K562 (cell line): Measurements from ENCODE around the gene VKORC1. TPM values are rescaled to one million over a fixed set of nuclear protein-coding genes. Genes with fewer than 3 reads are reported as not detected.

ENCODE experiments used
- ATAC-seq: fragments of 200-7000 bp; cut with Tn5 transposase; 3 replicates; pipeline ENCODE4 v1.9.1; 2020; ENCODE audit warnings: moderate library complexity
- BruUV-seq: library from RNA; stranded (reverse); fragments of 400-500 nt; replicated peaks from 2 replicates; lab custom pipeline; 2021; lab: Mats Ljungman, UMichigan
- CTCF ChIA-PET: fragments of 300-600 bp; formaldehyde crosslinking; extraction: SDS; loops from one replicate; lab custom pipeline; 2021; ENCODE audit warnings: low intra/inter-chr PET ratio; lab: Yijun Ruan, JAX
- POLR2A ChIA-PET: fragments of 300-600, 350-650 bp; sonication (Branson Sonifier 250); formaldehyde crosslinking; extraction: SDS; loops from one replicate; lab custom pipeline; 2021; ENCODE audit warnings: antibody characterized with exemption, inconsistent platforms; lab: Yijun Ruan, JAX
- DNase-seq, 4 experiments: peaks; one replicate each; pipeline versions ENCODE4 v3.0.0 to v3.0.0-alpha.2; 2011 to 2018; ENCODE audit warnings: low spot score in 3 of 4, mixed read lengths in 3 of 4; ENCODE audit errors: extremely low read depth in 1 of 4
- FAIRE-seq: peaks from 2 replicates; lab custom pipeline; 2011; peaks lifted over from hg19 to GRCh38; lab: Jason Lieb, UNC
- H2AFZ ChIP-seq: 2 replicates; pipeline ENCODE4 v1.6.0; 2011; ENCODE audit warnings: low read depth, low read length, control low read depth, inconsistent platforms
- H3K27ac ChIP-seq: fragments of 200-600 bp; 3 replicates; pipeline ENCODE4 v1.8.0; 2011; ENCODE audit warnings: low read depth, mild to moderate bottlenecking, control low read depth, inconsistent platforms, low read length, moderate library complexity, mixed read lengths; ENCODE audit errors: extremely low read depth
- H3K27me3 ChIP-seq, 2 experiments: fragments of 300-600 bp in 1 of 2; 2 replicates in 1 of 2; 3 replicates in 1 of 2; pipeline versions ENCODE4 v1.6.0 to v1.8.0; 2011; ENCODE audit warnings: inconsistent platforms in 2 of 2, low read length in 2 of 2, mild to moderate bottlenecking in 1 of 2, mixed read lengths in 1 of 2, moderate library complexity in 1 of 2; ENCODE audit not compliant: control insufficient read depth in 2 of 2, insufficient read depth in 2 of 2
- H3K36me3 ChIP-seq: fragments of 300-600 bp; 3 replicates; pipeline ENCODE4 v1.8.0; 2011; ENCODE audit warnings: mild to moderate bottlenecking, low read length, inconsistent platforms; ENCODE audit not compliant: control insufficient read depth, insufficient read depth
- H3K4me1 ChIP-seq, 2 experiments: fragments of 200-600 bp in 1 of 2; replicated peaks in 1 of 2; 2 replicates in 1 of 2; 3 replicates in 1 of 2; pipeline versions ENCODE4 v1.5.1 to v1.8.0; 2011; ENCODE audit warnings: inconsistent platforms in 2 of 2, low read length in 2 of 2, mild to moderate bottlenecking in 1 of 2, mixed read lengths in 1 of 2, moderate library complexity in 1 of 2; ENCODE audit not compliant: control insufficient read depth in 2 of 2, insufficient read depth in 2 of 2
- H3K4me2 ChIP-seq: 2 replicates; pipeline ENCODE4 v1.6.1; 2011; ENCODE audit warnings: low read length, control low read depth, inconsistent platforms, mixed read lengths; ENCODE audit not compliant: insufficient read depth
- H3K4me3 ChIP-seq: fragments of 200-600 bp; sonication (generic), shearing (Covaris generic); 2 replicates; pipeline ENCODE4 v1.5.1; 2016; ENCODE audit warnings: control low read depth, inconsistent platforms
- H3K79me2 ChIP-seq: fragments of 200-600 bp; 3 replicates; pipeline ENCODE4 v1.8.0; 2011; ENCODE audit warnings: low read length, inconsistent platforms; ENCODE audit not compliant: control insufficient read depth, insufficient read depth
- H3K9ac ChIP-seq, 2 experiments: 2 replicates each; pipeline versions ENCODE4 v1.6.0 to v1.6.1; 2011; ENCODE audit warnings: low read depth in 2 of 2, low read length in 2 of 2, control low read depth in 1 of 2, inconsistent platforms in 1 of 2, mild to moderate bottlenecking in 1 of 2, mixed read lengths in 1 of 2; ENCODE audit not compliant: insufficient read depth in 1 of 2
- H3K9me1 ChIP-seq: one replicate; pipeline ENCODE4 v1.6.0; 2011; ENCODE audit warnings: inconsistent platforms, mild to moderate bottlenecking, low read length, moderate library complexity; ENCODE audit not compliant: control insufficient read depth, insufficient read depth
- H3K9me3 ChIP-seq: replicated peaks from 2 replicates; pipeline ENCODE4 v1.5.1; 2011; ENCODE audit warnings: low read depth, low read length, inconsistent platforms; ENCODE audit not compliant: control insufficient read depth, insufficient read depth
- H4K20me1 ChIP-seq: replicated peaks from 2 replicates; pipeline ENCODE4 v1.6.1; 2011; ENCODE audit warnings: low read length, inconsistent platforms, mixed read lengths; ENCODE audit not compliant: control insufficient read depth, insufficient read depth
- CTCFL ChIP-seq: IDR thresholded peaks from 2 replicates; pipeline ENCODE4 v1.6.1; 2011; ENCODE audit warnings: borderline replicate concordance, low read depth, mild to moderate bottlenecking, moderate library complexity, low read length; ENCODE audit not compliant: insufficient read depth, poor library complexity, severe bottlenecking
- DEAF1 ChIP-seq: fragments of 450-650 bp; formaldehyde crosslinking; IDR thresholded peaks from 2 replicates; pipeline ENCODE4 v1.4.0; 2020; ENCODE audit warnings: mild to moderate bottlenecking, moderate library complexity
- ERF ChIP-seq: fragments of 450-650 bp; formaldehyde crosslinking; IDR thresholded peaks from 2 replicates; pipeline ENCODE4 v1.4.0; 2020; ENCODE audit warnings: mild to moderate bottlenecking, mixed read lengths
- ESRRB ChIP-seq: fragments of 250-450 bp; sonication (Bioruptor Pico); IDR thresholded peaks from 2 replicates; pipeline ENCODE4 v1.5.0; 2020; ENCODE audit warnings: mild to moderate bottlenecking, moderate library complexity, borderline replicate concordance
- MAFK ChIP-seq: IDR thresholded peaks from 2 replicates; pipeline ENCODE4 v1.6.1; 2011; ENCODE audit warnings: low read length, improper control_type of control experiment
- MBD1 ChIP-seq: fragments of 250-450 bp; sonication (Bioruptor Pico); IDR thresholded peaks from 2 replicates; pipeline ENCODE4 v1.8.0; 2022; ENCODE audit warnings: inconsistent platforms
- SMARCC2 ChIP-seq: fragments of 450-650 bp; IDR thresholded peaks from 2 replicates; pipeline ENCODE4 v1.6.1; 2017; ENCODE audit warnings: antibody characterized with exemption, moderate library complexity, mild to moderate bottlenecking, low read depth
- TAL1 ChIP-seq: fragments of 450-650 bp; IDR thresholded peaks from 2 replicates; pipeline ENCODE4 v1.6.1; 2016; ENCODE audit warnings: mild to moderate bottlenecking
- THRA ChIP-seq: fragments of 450-650 bp; IDR thresholded peaks from 2 replicates; pipeline ENCODE4 v1.6.1; 2017; ENCODE audit warnings: mild to moderate bottlenecking, moderate library complexity
- TRIM25 ChIP-seq: fragments of 450-650 bp; IDR thresholded peaks from 2 replicates; pipeline ENCODE4 v1.7.0; 2016; ENCODE audit warnings: borderline replicate concordance
- ZNF232 ChIP-seq: sonication (generic); formaldehyde crosslinking; IDR thresholded peaks from 2 replicates; pipeline ENCODE4 v1.8.0; 2022; ENCODE audit warnings: mild to moderate bottlenecking, missing genetic modification reagents
- WGBS: fragments of 100-300 bp; shearing (Covaris generic); methylation state at CpG from one replicate; pipeline ENCODE4 v1.1.6; 2016; ENCODE audit warnings: low coverage, mixed read lengths; ENCODE audit not compliant: insufficient coverage; ENCODE audit errors: missing lambda C conversion rate; 5-methylcytosine and 5-hydroxymethylcytosine counted together
- in situ Hi-C: fragments of 300-500 bp; cut with MboI; formaldehyde crosslinking; loops from 4 replicates; pipeline ENCODE4 v1.15.0; 2018; ENCODE audit warnings: inconsistent platforms, mixed read lengths
- intact Hi-C: fragments of 100-400 bp; cut with micrococcal nuclease; formaldehyde crosslinking; loops from 2 replicates; pipeline ENCODE4 v1.14.2; 2022
- polyA plus RNA-seq, 8 experiments: library from polyadenylated mRNA; depleted of rRNA in 4 of 8; stranded (reverse) in 5 of 8; unstranded in 3 of 8; fragments of >200 nt; fragmentation: Nextera tagmentation in 2 of 8; fragmentation: Illumina TruSeq in 1 of 8; extraction: Ambion mirVana in 2 of 8; extraction: Trizol in 1 of 8; gene quantifications; 2 replicates each; pipeline versions ENCODE4 v1.2.1 to v1.2.3, GENCODE V29; 2011 to 2014; ENCODE audit warnings: inconsistent platforms in 1 of 8, missing spikeins in 1 of 8
- total RNA-seq, 7 experiments: library from RNA; depleted of rRNA in 6 of 7; stranded (reverse); fragments of >200 nt in 6 of 7; fragmentation: Illumina TruSeq in 2 of 7; extraction: Trizol in 2 of 7; gene quantifications; 2 replicates each; pipeline versions ENCODE4 v1.2.1 to v1.2.3, GENCODE V29; 2011 to 2021; ENCODE audit warnings: low replicate concordance in 1 of 7

The VKORC1 gene
- total and polyA plus RNA-seq, 9 of the 15 experiments (the other 6 are each of a cell fraction or from before 2014, with no cell fraction given), result 30.0 to 119 (median 62.1) TPM

GRCh38 chr16:31090540-31090939 lies 4.1 kb downstream of the VKORC1 start:
- intact Hi-C loops (loop anchor here (10.0 kb wide), 1 partner anchor 136 kb away; the partner anchor contains the start of gene SETD1A), in situ Hi-C loops (no loop called here)
- Histone ChIP-seq H3K4me3 (no peak overlapping the region), H3K9me1 (peaks cover 4% of the 10 kb centered on the region), H3K4me2 (no peak overlapping the region), H3K27me3 (no peaks in the 10 kb centered on the region), H3K36me3 (peaks cover 39% of the 10 kb centered on the region; the same call in 2 of the 3 replicates), H3K79me2 (peaks cover 22% of the 10 kb centered on the region), H3K4me1 (peaks cover 14 to 53% of the 10 kb centered on the region in 2 experiments; a peak in 4 of 5 replicates), H3K27ac (no peak overlapping the region), H4K20me1 (peaks cover 8% of the 10 kb centered on the region; the same call in 1 of the 2 replicates), H2AFZ (no peak overlapping the region), H3K9ac (peak overlapping the region in 1 of 2 experiments; percentile 73; a peak in 2 of 4 replicates), H3K9me3 (0 out of 2 replicates have a peak, but pooled peaks cover 2% of the 10 kb centered on the region)
- ChIA-PET CTCF (no interaction called here), POLR2A (interaction anchor here (0.6 to 3.1 kb wide), 4 partner anchors 13 to 90 kb away, joined by 3 to 16 read pairs (median 4); partner anchors contain the start of genes FUS, ZNF646 and ZNF668)
- no peak for DNase-seq
- no TSS peak for BruUV-seq
- no peak for FAIRE-seq
- ATAC-seq, result no peak
- WGBS, result 57% methylated on average over 2 of the region's 2 CpGs
- no peak for TF ChIP-seq ERF (CRISPR knock-in tag)
- TF ChIP-seq TAL1, result no peak
- TF ChIP-seq TRIM25, result no peak
- TF ChIP-seq THRA, result no peak
- no peak for TF ChIP-seq SMARCC2
- no peak for TF ChIP-seq ESRRB (CRISPR knock-in tag)
- TF ChIP-seq MBD1 (CRISPR knock-in tag), result no peak
- no peak for TF ChIP-seq ZNF232 (CRISPR knock-in tag)
- TF ChIP-seq MAFK, result no peak
- no peak for TF ChIP-seq DEAF1 (CRISPR knock-in tag)
- TF ChIP-seq CTCFL, result no peak
